HG02981 (cell line): Measurements from ENCODE around the gene FHDC1.

Experiments used
- ATAC-seq: cut with Tn5 transposase; IDR thresholded peaks from one replicate; pipeline ENCODE4 v1.9.1; 2021; ENCODE audit warnings: mild to moderate bottlenecking, moderate library complexity; ENCODE audit not compliant: unreplicated experiment

Gene FHDC1

GRCh38 chr4:152956650-152957436, 20.7 kb downstream of the FHDC1 start:
- no peak for ATAC-seq

GRCh38 chr4:152957437-152958171, 21.5 kb downstream of the FHDC1 start:
- ATAC-seq: no peak

DNA sequence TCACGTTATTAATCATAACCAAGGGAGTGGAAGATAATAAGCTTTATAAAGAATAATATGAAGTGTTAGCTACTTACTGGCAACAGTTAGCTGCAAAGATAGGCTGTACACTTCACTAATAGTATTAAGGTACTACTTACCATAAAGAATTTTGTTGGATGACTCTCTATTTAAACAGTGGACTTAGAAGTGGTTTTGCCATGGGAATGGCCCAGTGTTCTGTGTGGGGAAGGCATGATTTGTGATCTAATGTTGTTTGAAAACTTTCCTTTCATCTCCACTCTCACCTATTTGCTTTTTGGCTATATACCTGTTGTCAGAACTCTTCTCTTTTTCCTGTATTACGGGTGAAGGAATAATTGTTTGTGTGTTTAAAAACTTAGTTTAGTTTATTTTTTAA, 23.0 kb downstream of the FHDC1 start:
- ATAC-seq: no peak

DNA sequence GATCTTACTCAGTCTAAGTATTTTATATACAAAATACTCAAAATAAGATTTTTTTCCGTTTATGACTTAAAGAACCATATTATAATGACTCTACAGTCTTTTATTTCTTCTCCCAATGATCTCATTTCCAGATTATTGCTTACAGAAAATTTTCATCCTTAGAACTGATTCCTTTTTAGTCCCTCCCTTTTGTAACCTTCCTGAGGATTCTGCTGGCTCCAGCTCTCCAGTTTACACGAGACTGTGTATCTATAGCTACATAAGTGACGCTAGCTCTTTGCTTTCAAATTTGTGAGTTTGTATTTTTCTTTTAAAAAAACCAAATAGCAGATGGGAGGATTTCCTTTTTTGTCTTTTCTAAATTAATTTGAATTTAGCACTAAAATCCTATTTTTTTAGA, 24.0 kb downstream of the FHDC1 start:
- ATAC-seq: no peak

DNA sequence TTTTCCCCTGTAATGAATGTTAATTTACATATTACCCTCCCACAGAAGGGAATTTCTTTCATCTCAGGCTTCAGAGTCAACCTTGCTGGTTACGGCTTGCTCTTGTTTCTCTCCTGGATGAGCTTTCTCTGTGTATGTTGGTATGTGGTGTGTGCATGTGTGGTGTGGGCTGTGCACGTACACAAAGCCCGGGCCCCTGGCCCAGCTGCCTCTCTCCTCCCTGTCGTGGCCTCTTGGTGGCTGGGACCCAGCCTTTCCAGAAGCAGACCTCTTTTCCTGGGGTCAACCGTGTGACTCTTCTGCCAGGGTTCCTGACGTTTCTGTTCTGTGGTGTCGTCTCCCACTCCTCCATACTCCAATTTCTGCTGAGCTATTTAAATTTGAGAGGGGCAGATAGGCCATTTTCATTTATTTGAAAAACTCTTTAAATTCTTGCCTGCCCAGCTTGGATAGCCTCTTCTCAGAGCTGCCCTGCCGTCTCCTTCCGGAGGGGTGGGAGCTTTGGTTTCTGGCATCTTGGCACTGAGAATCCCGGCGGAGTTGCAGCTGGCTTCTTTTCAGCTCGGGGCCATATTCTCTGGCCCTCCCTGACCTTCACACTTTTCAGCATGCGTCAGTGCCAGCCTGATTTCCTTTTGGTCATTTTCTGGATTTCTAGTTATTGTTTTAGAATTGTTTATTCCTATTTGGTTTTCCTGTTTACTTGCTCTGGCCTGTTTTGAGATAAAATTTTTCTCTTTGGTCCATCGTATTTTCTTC, 25.1 kb downstream of the FHDC1 start:
- no peak for ATAC-seq

DNA sequence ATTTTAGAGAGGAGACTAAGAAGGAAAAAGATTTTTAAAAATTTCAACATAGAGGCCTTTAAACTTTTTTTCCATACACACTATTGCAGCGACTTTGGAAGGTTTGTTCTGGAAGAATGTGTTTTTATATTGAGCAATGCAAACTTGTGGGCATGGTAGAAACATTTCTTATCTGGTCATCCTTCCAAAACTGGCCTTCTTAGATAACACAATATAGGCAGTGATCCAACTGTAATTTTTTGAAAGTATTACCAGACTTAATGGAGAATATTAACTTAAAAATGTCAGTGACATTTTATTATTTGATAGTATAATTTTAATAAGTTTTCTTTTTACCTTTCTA, 25.6 kb downstream of the FHDC1 start:
- ATAC-seq: no peak

- ATAC-seq: no peak
These were observed 26.0 kb downstream of the FHDC1 start for GRCh38 chr4:152962150-152962549.

DNA sequence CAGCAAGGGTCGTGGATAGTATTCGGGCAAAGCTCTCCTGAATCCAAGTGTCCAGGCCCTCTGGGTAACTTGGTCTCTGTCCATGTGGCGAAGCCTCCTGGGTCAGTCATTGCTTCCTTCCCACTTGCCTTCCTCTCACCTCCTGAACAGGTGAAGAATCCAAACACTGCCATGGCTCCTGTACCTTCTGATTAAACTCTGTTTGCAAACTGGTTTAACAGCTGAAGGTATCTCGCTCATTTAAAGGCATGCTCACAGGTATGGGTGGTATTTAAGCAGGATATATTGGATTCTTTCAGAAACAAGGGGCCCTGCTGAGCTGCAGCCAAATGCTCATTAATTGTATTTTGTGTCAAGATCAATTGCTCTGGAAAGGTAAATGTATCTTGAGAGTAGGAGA, 28.2 kb downstream of the FHDC1 start:
- no peak for ATAC-seq

GRCh38 chr4:152965611-152966010, 29.5 kb downstream of the FHDC1 start:
- peak; percentile 93 for ATAC-seq

- no peak for ATAC-seq
These were observed 31.8 kb downstream of the FHDC1 start for GRCh38 chr4:152967907-152968306.

DNA sequence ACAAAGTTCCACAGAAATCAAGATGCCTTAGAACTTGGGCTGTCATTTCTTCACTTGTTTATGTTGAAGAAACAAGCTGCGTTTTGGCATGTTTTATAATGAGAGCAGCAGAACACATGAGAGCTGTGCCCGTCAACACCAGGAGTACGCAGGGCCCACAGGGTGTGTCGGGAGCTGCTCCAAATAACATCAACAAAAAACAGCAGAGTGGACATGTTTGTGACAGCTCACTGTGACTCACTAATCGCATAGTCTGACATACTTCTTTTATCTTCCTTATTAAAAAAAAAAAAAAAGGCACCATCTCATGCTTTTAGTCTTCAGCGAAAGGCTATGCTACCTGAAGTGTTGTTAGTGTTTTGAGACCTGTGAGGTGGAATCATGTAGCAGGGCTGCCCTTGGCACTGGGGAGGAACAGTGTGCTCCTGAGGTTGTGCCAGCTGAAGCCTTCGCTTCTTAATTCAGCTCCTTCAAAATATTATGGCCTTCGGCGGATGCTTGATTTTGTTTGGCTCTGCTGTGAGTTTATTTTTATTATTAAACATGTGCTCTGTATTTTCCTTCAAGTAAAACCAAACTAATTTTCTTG, 32.8 kb downstream of the FHDC1 start:
- ATAC-seq: no peak

DNA sequence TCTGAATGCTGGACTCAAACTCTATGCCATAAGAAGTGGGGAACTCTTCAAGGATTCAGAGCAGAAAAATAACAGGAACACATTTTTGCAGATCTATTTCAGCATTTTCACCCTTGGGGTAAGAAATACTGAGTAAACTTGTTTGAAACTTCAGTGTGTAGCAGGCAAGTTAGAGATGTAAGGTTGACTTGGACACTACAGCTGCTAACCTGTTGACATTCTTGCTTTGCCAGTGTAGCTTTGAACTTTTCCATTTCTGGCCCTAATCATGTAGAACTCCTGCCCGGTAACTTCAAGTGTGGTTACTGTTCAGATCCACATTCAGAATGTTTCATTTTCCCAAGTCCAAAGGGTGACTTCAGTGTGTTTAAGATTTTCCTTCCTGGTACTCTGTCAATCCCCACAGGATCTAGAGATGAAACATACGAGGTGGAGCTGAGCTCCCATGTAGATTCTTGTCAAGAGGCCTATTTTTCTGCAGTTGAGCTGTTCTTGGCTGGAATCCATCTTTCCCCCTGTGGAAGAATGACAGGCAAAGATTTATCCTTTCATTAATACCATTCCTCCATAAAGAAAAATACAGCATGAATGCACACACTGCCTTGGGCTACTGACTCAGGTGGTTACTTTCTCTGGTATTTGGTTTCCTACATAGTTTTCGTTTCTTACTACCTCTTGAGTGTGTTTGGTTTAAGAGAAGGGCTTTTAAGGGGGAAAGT, 34.1 kb downstream of the FHDC1 start:
- ATAC-seq: no peak

GRCh38 chr4:152971053-152971452, 34.9 kb downstream of the FHDC1 start:
- no peak for ATAC-seq

DNA sequence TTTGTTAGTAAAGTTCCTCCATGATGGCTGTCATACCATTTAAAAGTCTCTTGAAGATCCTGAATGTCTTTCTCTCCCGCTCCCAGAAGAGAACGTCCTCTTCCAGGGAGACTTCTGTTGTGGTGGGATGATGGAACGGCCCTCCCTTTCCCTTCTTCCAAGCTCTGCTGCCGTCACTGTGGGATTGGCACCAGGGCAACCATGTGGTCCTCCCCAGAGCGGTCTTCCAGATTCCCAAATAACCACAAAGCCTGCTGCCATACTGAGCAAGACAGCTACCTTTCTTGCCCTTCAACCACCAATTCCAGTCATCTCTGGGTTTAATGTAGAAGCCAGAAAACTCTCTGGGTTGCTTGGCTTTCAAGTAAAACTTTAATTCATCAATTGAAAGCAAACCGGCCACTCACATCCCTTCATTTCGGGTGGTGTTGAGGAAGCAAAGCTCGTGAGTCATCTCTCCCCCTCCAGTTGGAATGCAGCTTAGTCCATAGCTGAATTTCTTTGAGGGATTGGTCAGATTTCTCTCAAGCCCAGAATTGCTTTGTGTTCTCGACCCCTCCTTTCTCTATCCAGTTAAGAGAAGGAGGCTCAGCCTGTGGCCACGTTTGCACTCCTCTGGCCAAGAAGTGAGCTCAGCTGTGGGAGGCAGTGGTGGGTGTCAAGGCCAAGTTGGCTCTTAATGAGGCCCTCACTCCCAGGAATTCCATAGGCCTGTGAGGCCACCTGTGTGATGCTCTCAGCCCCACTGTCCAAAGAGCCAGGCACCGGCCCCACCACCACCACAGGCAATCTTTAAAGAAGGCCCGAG, 36.9 kb downstream of the FHDC1 start:
- ATAC-seq: no peak

- ATAC-seq: no peak
These were observed 37.7 kb downstream of the FHDC1 start for GRCh38 chr4:152973629-152974467.

- no peak for ATAC-seq
These were observed 38.6 kb downstream of the FHDC1 start for GRCh38 chr4:152974468-152975379.

- ATAC-seq: no peak
These were observed 39.5 kb downstream of the FHDC1 start for GRCh38 chr4:152975380-152976211.
